ENCODE results near the gene HSPB8.

DNA sequence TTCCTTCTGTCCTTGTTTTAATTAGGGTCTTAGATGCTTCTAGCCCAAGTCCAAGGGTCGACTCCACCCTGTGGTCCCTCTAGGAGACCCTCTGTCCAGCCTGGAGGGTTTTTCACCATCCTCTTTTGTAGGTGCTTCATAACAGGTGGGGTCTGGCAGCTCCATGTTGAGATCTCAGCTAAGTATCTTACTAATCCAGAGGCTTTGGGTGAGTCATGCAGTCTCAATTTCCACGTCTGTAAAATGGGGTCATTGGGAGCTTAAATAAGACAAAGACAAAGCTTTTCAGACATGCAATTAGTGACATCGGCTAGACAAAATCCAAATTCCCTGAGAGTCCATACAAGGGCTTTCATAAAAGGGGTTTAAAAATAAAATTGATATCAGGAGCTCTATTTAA lies 3.2 kb downstream of the HSPB8 start:
- no peak for TF ChIP-seq CTCF (IDR thresholded peaks at IDR 0.05)
- TF ChIP-seq POLR2A (IDR thresholded peaks at IDR 0.05), result no peak
